ENCODE measurements around the gene CCDC190. TPM values are rescaled to one million over a fixed set of nuclear protein-coding genes. Genes with fewer than 3 reads are reported as not detected.

Gene CCDC190
- total and polyA plus RNA-seq, 9 of the 15 experiments (the other 6 are each of a cell fraction or from before 2014, with no cell fraction given) = not detected

GRCh38 chr1:162906485-162906884, 45.5 kb upstream of the CCDC190 start:
- ChIA-PET POLR2A (no interaction called here), CTCF (ENCODE audit: low intra/inter-chr PET ratio) (no interaction called here)
- DNase-seq (ENCODE audit: extremely low read depth in 1 of 4, low spot score in 3 of 4) (no peak), FAIRE-seq (no peak), ATAC-seq (no peak)
- no peak overlapping the region for H3K4me3 ChIP-seq
- in situ Hi-C loops (cut with MboI) (no loop called here), intact Hi-C loops (cut with micrococcal nuclease) (loop anchor here (5.0 kb wide), 1 partner anchor 49 kb away; no protein-coding TSS in a partner anchor)
- H3K79me2 ChIP-seq (ENCODE audit: control insufficient read depth, insufficient read depth, low read length) = no peaks in the 10 kb centered on the region
- TF ChIP-seq SRSF1 (IDR thresholded peaks at IDR 0.05; ENCODE audit: low read depth, low read length) (no peak), KLF10 (CRISPR knock-in tag; IDR thresholded peaks at IDR 0.05) (no peak), ZNF121 (CRISPR knock-in tag; conservative IDR thresholded peaks at IDR 0.05) (no peak), ZNF431 (CRISPR knock-in tag; IDR thresholded peaks at IDR 0.05) (no peak), RBM15 (IDR thresholded peaks at IDR 0.05; ENCODE audit: insufficient read depth, low read length) (no peak), ATF1 (CRISPR knock-in tag; IDR thresholded peaks at IDR 0.05) (no peak), ATF1 (tag; IDR thresholded peaks at IDR 0.05) (no peak), ZNF511 (CRISPR knock-in tag; IDR thresholded peaks at IDR 0.05) (no peak), LEF1 (IDR thresholded peaks at IDR 0.05) (no peak), MTF1 (CRISPR knock-in tag; IDR thresholded peaks at IDR 0.05; ENCODE audit: borderline replicate concordance) (no peak), RBBP5 (IDR thresholded peaks at IDR 0.05; ENCODE audit: borderline replicate concordance, insufficient read depth, low read length, poor library complexity, severe bottlenecking) (no peak), ZNF407 (IDR thresholded peaks at IDR 0.05; ENCODE audit: low read depth) (no peak), MCM5 (IDR thresholded peaks at IDR 0.05; ENCODE audit: low read depth) (no peak), HLTF (IDR thresholded peaks at IDR 0.05) (no peak), ARID1B (IDR thresholded peaks at IDR 0.05) (no peak), ZNF24 (IDR thresholded peaks at IDR 0.05) (no peak), U2AF2 (optimal IDR thresholded peaks at IDR 0.05; ENCODE audit: low read depth, low read length) (no peak), PRMT5 (CRISPR knock-in tag; IDR thresholded peaks at IDR 0.05) (no peak)
- no peaks in the 10 kb centered on the region; a peak in 2 of 5 replicates for H3K27me3 ChIP-seq (ENCODE audit: control insufficient read depth in 2 of 2, insufficient read depth in 2 of 2, low read length in 2 of 2)
- no TSS peak for BruUV-seq (replicated peaks)
- 3% methylated on average over 2 of the region's 2 CpGs for WGBS (ENCODE audit: insufficient coverage, low coverage, missing lambda C conversion rate)
- H3K9ac ChIP-seq (ENCODE audit: insufficient read depth in 1 of 2, low read depth in 2 of 2, low read length in 2 of 2) = no peak overlapping the region
- H2AFZ ChIP-seq (ENCODE audit: low read depth, low read length) = 0 out of 2 replicates have a peak overlapping the region, but pooled peaks have one; percentile 11
- no peaks in the 10 kb centered on the region for H3K36me3 ChIP-seq (ENCODE audit: control insufficient read depth, insufficient read depth, low read length)
- no peaks in the 10 kb centered on the region for H4K20me1 ChIP-seq (replicated peaks; ENCODE audit: control insufficient read depth, insufficient read depth, low read length)
- no peak overlapping the region for H3K4me2 ChIP-seq (ENCODE audit: insufficient read depth, low read length)
- no peak overlapping the region for H3K27ac ChIP-seq (ENCODE audit: extremely low read depth, low read depth, low read length)
- H3K9me1 ChIP-seq (ENCODE audit: control insufficient read depth, insufficient read depth, low read length) = no peaks in the 10 kb centered on the region
- no peaks in the 10 kb centered on the region for H3K9me3 ChIP-seq (replicated peaks; ENCODE audit: control insufficient read depth, insufficient read depth, low read depth, low read length)
- no peaks in the 10 kb centered on the region; a peak in 1 of 5 replicates for H3K4me1 ChIP-seq (replicated peaks in 1 of 2; ENCODE audit: control insufficient read depth in 2 of 2, insufficient read depth in 2 of 2, low read length in 2 of 2)

Measured in K562 (cell line).